GM23338 (cell line): ENCODE results near the gene C13orf46. TPM values are rescaled to one million over a fixed set of nuclear protein-coding genes. Genes with fewer than 3 reads are reported as not detected.
"Not testable (repeated sequence)": the region's sequence is repeated elsewhere in the genome, so short reads cannot be mapped to it uniquely, and the experiment has no call there.

Source experiments
- ATAC-seq: fragments of 200-7000 bp; cut with Tn5 transposase; 3 replicates; pipeline ENCODE4 v1.9.1; 2020
- DNase-seq: peaks from one replicate; pipeline ENCODE4 v3.0.0-alpha.2; 2015; ENCODE audit warnings: low spot score
- H2AFZ ChIP-seq: fragments of 200-600 bp; sonication (generic); 2 replicates; pipeline ENCODE4 v1.8.0; 2016; ENCODE audit warnings: antibody characterized with exemption, mild to moderate bottlenecking, moderate library complexity
- H3F3A ChIP-seq: fragments of 200-600 bp; sonication (generic); replicated peaks from 2 replicates; pipeline ENCODE4 v1.8.0; 2017; ENCODE audit warnings: antibody characterized with exemption, mixed run types, low read depth
- H3K27ac ChIP-seq: fragments of 200-600 bp; sonication (generic); 2 replicates; pipeline ENCODE4 v1.6.1; 2016; ENCODE audit warnings: low read depth
- H3K27me3 ChIP-seq: fragments of 200-600 bp; sonication (generic); 2 replicates; pipeline ENCODE4 v1.8.0; 2016; ENCODE audit warnings: mild to moderate bottlenecking, mixed run types, moderate library complexity; ENCODE audit not compliant: insufficient read depth
- H3K36me3 ChIP-seq: fragments of 200-600 bp; sonication (generic); 2 replicates; pipeline ENCODE4 v1.8.0; 2016; ENCODE audit warnings: mild to moderate bottlenecking; ENCODE audit not compliant: insufficient read depth
- H3K4me1 ChIP-seq: fragments of 200-600 bp; sonication (generic); 2 replicates; pipeline ENCODE4 v1.8.0; 2016; ENCODE audit warnings: mild to moderate bottlenecking, moderate library complexity; ENCODE audit not compliant: insufficient read depth
- H3K4me2 ChIP-seq: fragments of 200-600 bp; sonication (generic); 2 replicates; pipeline ENCODE4 v1.7.1; 2017; ENCODE audit warnings: mixed run types
- H3K4me3 ChIP-seq: fragments of 200-600 bp; sonication (generic); 2 replicates; pipeline ENCODE4 v1.6.1; 2016; ENCODE audit warnings: mixed run types
- H3K79me2 ChIP-seq: fragments of 200-600 bp; sonication (generic); replicated peaks from 2 replicates; pipeline ENCODE4 v1.8.0; 2017; ENCODE audit warnings: mild to moderate bottlenecking; ENCODE audit not compliant: insufficient read depth
- H3K9me2 ChIP-seq: fragments of 200-600 bp; sonication (generic); 2 replicates; pipeline ENCODE4 v1.8.0; 2017; ENCODE audit not compliant: insufficient read depth
- H4K20me1 ChIP-seq: fragments of 200-600 bp; sonication (generic); replicated peaks from 2 replicates; pipeline ENCODE4 v1.8.0; 2017; ENCODE audit warnings: mild to moderate bottlenecking; ENCODE audit not compliant: insufficient read depth
- H3K27ac Mint-ChIP-seq: 2 replicates; pipeline ENCODE4 v1.8.0; 2020; ENCODE audit warnings: inconsistent platforms, mild to moderate bottlenecking, moderate library complexity, mixed read lengths
- H3K27me3 Mint-ChIP-seq: 3 replicates; pipeline ENCODE4 v1.8.0; 2022; ENCODE audit warnings: low read depth, mild to moderate bottlenecking, moderate library complexity, mixed read lengths, inconsistent platforms; ENCODE audit not compliant: insufficient read depth, poor library complexity
- H3K36me3 Mint-ChIP-seq: 3 replicates; pipeline ENCODE4 v1.8.0; 2021; ENCODE audit warnings: low read depth, mild to moderate bottlenecking, inconsistent platforms, moderate library complexity, mixed read lengths
- H3K4me1 Mint-ChIP-seq: 3 replicates; pipeline ENCODE4 v1.8.0; 2020; ENCODE audit warnings: mild to moderate bottlenecking, inconsistent platforms, mixed read lengths
- H3K4me3 Mint-ChIP-seq: 3 replicates; pipeline ENCODE4 v1.8.0; 2021; ENCODE audit warnings: moderate library complexity, mild to moderate bottlenecking, inconsistent platforms, mixed read lengths
- H3K9me3 Mint-ChIP-seq: 3 replicates; pipeline ENCODE4 v1.8.0; 2020; ENCODE audit warnings: moderate library complexity, mild to moderate bottlenecking, inconsistent platforms, mixed read lengths
- CREB1 ChIP-seq: fragments of 250-450 bp; sonication (Bioruptor Pico); IDR thresholded peaks from 2 replicates; pipeline ENCODE4 v1.5.0; 2020; ENCODE audit warnings: low read depth, mild to moderate bottlenecking, moderate library complexity
- ETS1 ChIP-seq: IDR thresholded peaks from 2 replicates; pipeline ENCODE4 v1.6.1; 2016; ENCODE audit warnings: antibody characterized with exemption
- EZH2 ChIP-seq: fragments of 200-600 bp; sonication (generic); IDR thresholded peaks from one replicate; pipeline ENCODE4 v1.8.0; 2017; ENCODE audit warnings: antibody characterized with exemption, mild to moderate bottlenecking, low read depth; ENCODE audit not compliant: unreplicated experiment
- NANOG ChIP-seq: IDR thresholded peaks from 2 replicates; pipeline ENCODE4 v1.6.1; 2016; ENCODE audit warnings: antibody characterized with exemption, borderline replicate concordance
- REST ChIP-seq: IDR thresholded peaks from one replicate; pipeline ENCODE4 v1.6.1; 2018; ENCODE audit warnings: antibody characterized with exemption; ENCODE audit not compliant: unreplicated experiment
- STAT1 ChIP-seq: IDR thresholded peaks from one replicate; pipeline ENCODE4 v1.6.1; 2016; ENCODE audit warnings: antibody characterized with exemption; ENCODE audit not compliant: unreplicated experiment
- ZNF114 ChIP-seq: fragments of 250-450 bp; sonication (Bioruptor Pico); IDR thresholded peaks from 2 replicates; pipeline ENCODE4 v1.5.0; 2020; ENCODE audit warnings: mild to moderate bottlenecking, moderate library complexity
- ZNF331 ChIP-seq: fragments of 250-450 bp; sonication (Bioruptor Pico); IDR thresholded peaks from 2 replicates; pipeline ENCODE4 v1.5.0; 2020; ENCODE audit warnings: low read depth, mild to moderate bottlenecking, moderate library complexity
- polyA plus RNA-seq: library from polyadenylated mRNA; unstranded; fragments of >200 nt; fragmentation: Nextera tagmentation; extraction: Ambion mirVana; gene quantifications from 2 replicates; pipeline ENCODE4 v1.2.1, GENCODE V29; 2016
- total RNA-seq: library from RNA; depleted of rRNA; stranded (reverse); fragments of >200 nt; shearing (Covaris generic); gene quantifications from 2 replicates; pipeline ENCODE4 v1.2.3, GENCODE V29; 2014

Gene C13orf46
- total and polyA plus RNA-seq, 2 experiments from 2014 or later, result 0.44 to 1.5 TPM

- H3K9me3 Mint-ChIP-seq, result no peaks in the 10 kb centered on the region; the same call in 2 of the 3 replicates
- TF ChIP-seq ZNF331 (CRISPR knock-in tag), result 0 out of 2 replicates have a peak, but pooled peaks have one; percentile 2
- no peak for TF ChIP-seq STAT1
- no peak for TF ChIP-seq NANOG
- DNase-seq (no peak), ATAC-seq (no peak)
- Histone ChIP-seq H3K4me1 (no peaks in the 10 kb centered on the region), H4K20me1 (no peaks in the 10 kb centered on the region), H3K4me2 (no peak overlapping the region), H3K79me2 (no peaks in the 10 kb centered on the region), H2AFZ (no peak overlapping the region), H3K36me3 (no peaks in the 10 kb centered on the region), H3K9me2 (no peaks in the 10 kb centered on the region), H3F3A (no peaks in the 10 kb centered on the region), H3K4me3 (no peak overlapping the region), H3K27me3 (no peaks in the 10 kb centered on the region), H3K27ac (no peak overlapping the region)
- H3K36me3 Mint-ChIP-seq, result no peaks in the 10 kb centered on the region
- no peak overlapping the region for H3K27ac Mint-ChIP-seq
- H3K4me3 Mint-ChIP-seq, result no peak overlapping the region
- no peaks in the 10 kb centered on the region for H3K4me1 Mint-ChIP-seq
- H3K27me3 Mint-ChIP-seq, result peaks cover 2% of the 10 kb centered on the region
These were observed 59.4 kb downstream of the C13orf46 start for GRCh38 chr13:113914333-113915011.

- H3K4me3 ChIP-seq, H3K27ac Mint-ChIP-seq, H3K27ac ChIP-seq, H3K27me3 ChIP-seq, H3K4me3 Mint-ChIP-seq, H2AFZ ChIP-seq, H3K4me1 Mint-ChIP-seq, H3K36me3 ChIP-seq, ATAC-seq, H3K79me2 ChIP-seq, H4K20me1 ChIP-seq, H3K4me2 ChIP-seq, H3F3A ChIP-seq, H3K36me3 Mint-ChIP-seq, DNase-seq, H3K9me3 Mint-ChIP-seq, H3K9me2 ChIP-seq, H3K27me3 Mint-ChIP-seq, H3K4me1 ChIP-seq: not testable (repeated sequence)
These were observed 60.0 kb downstream of the C13orf46 start for GRCh38 chr13:113913838-113914237.

GRCh38 chr13:113913408-113913807, 60.5 kb downstream of the C13orf46 start:
- not testable (repeated sequence) for H3K27me3 Mint-ChIP-seq, H3K36me3 Mint-ChIP-seq, H3K79me2 ChIP-seq, H3K27me3 ChIP-seq, H3K4me1 Mint-ChIP-seq, H3K27ac ChIP-seq, H3K9me2 ChIP-seq, H3K4me3 ChIP-seq, H3K4me1 ChIP-seq, H3K4me3 Mint-ChIP-seq, H3K4me2 ChIP-seq, H3F3A ChIP-seq, H3K36me3 ChIP-seq, H3K9me3 Mint-ChIP-seq, ATAC-seq, DNase-seq, H2AFZ ChIP-seq, H3K27ac Mint-ChIP-seq, H4K20me1 ChIP-seq

- H3K36me3 Mint-ChIP-seq, result no peaks in the 10 kb centered on the region
- ATAC-seq, result no peak
These were observed 61.3 kb downstream of the C13orf46 start for GRCh38 chr13:113912596-113912995.

More at GRCh38 chr13:113912596-113912995, 61.3 kb downstream of the C13orf46 start:
- Mint-ChIP-seq H3K4me3 (no peak overlapping the region), H3K9me3 (no peaks in the 10 kb centered on the region; the same call in 2 of the 3 replicates), H3K4me1 (peaks cover 9% of the 10 kb centered on the region), H3K27me3 (peaks cover 4% of the 10 kb centered on the region), H3K27ac (no peak overlapping the region)
- no peak for DNase-seq
- H3K27me3 ChIP-seq, result no peaks in the 10 kb centered on the region
- TF ChIP-seq ZNF114 (CRISPR knock-in tag) (no peak), CREB1 (no peak), ETS1 (no peak), EZH2 (no peak), STAT1 (no peak), REST (no peak)
- H3K79me2 ChIP-seq, result no peaks in the 10 kb centered on the region
- H4K20me1 ChIP-seq, result no peaks in the 10 kb centered on the region
- no peak overlapping the region for H3K27ac ChIP-seq
- H3K4me3 ChIP-seq, result no peak overlapping the region
- no peaks in the 10 kb centered on the region for H3K9me2 ChIP-seq
- no peaks in the 10 kb centered on the region for H3F3A ChIP-seq
- H3K4me1 ChIP-seq, result no peaks in the 10 kb centered on the region
- no peaks in the 10 kb centered on the region for H3K36me3 ChIP-seq
- H2AFZ ChIP-seq, result no peak overlapping the region
- no peak overlapping the region for H3K4me2 ChIP-seq
